ENCODE measurements around the gene SLC25A48.

The SLC25A48 gene

DNA sequence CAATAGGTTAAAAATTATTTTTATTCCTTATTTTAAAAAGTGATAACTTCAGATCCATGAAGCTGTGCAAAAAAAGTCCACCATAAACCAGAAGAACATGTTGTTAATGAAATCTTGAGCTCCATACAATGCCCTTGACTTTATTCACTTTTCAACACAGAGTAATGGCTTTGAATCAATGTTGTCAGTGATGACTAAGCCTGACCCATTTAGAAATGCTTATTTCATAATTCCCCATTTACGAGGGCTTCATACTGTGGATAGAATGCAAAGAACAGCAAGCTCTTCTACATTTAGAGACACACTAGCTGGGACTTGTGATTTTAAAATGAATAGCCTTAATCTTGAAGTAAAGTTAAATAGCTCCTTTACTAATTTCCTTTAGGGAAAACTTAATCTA is 86.9 kb downstream of the SLC25A48 start:
- no peak for DNase-seq (ENCODE audit: low read depth)

DNA sequence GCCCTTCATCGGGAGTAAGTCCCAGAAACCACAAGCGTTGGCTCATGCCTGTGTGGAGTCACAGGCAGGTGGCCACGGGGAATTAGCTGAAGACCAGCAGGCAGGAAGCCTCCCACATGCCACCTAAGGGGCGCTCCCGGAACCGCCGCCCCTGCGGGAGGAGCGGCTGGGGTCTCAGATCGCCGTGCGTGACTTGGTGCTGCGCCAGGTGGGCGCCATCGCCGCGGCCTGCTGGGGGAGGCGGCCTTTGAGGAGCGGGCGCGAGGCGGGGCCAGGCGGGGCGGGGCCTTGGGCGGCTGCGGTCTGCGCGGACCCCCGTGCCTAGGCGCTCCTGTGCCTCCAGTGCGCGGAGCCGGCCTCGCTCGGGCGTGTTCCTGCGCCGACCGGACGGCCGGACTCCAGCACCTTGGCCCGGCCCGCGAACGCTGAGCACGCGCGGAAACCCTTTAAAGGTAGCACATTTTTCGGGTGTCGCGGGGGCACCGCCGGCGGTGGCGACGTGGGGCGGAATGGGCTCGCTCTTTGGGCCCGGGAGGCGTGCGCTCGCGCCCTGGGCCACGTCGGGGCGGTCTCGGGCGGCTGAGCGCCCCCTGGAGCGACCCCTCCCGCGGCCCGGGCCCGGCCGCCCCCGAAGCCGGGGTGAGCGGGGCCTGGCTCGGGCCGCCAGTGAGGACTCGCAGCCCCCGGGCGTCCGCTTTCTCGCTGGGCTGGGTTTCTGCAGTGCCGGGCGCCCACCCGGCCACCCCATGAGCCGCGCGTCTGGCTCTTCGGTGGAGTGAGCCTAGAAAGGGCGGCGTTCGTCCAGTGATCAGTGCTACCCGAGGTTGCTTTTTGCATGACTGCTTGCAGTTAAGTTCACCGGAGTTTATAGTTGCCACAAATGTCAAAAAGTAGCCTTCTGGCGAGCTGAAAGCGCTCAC is 95.8 kb downstream of the SLC25A48 start:
- no peak for DNase-seq (ENCODE audit: low read depth)

DNA sequence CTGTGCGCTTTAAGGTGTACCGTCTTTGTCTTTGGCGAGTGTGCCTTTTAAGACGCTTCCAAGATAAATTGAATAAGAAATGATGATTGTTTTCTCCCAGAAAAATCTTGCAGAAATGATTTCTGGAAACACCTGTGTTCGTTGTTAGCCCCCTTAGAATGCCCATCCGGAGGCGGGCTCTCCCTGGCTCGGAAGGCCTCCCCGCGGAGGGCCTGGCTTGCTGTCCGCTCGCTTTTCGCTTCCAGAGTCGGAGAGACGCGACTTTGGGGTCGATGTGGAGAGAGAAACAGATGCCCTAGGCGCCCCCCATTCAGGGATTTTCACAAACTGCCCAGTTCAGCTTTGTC is 96.5 kb downstream of the SLC25A48 start:
- no peak for DNase-seq (ENCODE audit: low read depth)

DNA sequence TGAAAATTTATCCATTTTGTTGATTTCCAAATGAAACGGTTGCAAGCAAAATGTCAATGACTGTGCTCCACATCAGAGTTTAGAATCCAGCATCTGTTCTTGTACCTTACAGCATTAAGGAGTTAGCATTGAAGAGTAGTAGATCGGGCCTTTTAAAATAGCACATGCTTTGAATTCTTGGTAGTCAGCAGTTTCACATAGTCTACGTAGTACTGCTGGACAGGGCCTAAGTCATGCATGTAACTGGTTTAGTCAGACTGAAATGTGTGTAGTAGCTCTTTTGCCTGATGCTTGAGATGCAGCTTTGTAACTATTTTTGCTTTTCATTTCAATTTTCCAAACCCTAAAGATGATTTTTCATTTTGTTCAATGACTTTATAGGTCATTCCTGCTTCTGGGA is 100.5 kb downstream of the SLC25A48 start:
- no peak for DNase-seq (ENCODE audit: low read depth)

DNA sequence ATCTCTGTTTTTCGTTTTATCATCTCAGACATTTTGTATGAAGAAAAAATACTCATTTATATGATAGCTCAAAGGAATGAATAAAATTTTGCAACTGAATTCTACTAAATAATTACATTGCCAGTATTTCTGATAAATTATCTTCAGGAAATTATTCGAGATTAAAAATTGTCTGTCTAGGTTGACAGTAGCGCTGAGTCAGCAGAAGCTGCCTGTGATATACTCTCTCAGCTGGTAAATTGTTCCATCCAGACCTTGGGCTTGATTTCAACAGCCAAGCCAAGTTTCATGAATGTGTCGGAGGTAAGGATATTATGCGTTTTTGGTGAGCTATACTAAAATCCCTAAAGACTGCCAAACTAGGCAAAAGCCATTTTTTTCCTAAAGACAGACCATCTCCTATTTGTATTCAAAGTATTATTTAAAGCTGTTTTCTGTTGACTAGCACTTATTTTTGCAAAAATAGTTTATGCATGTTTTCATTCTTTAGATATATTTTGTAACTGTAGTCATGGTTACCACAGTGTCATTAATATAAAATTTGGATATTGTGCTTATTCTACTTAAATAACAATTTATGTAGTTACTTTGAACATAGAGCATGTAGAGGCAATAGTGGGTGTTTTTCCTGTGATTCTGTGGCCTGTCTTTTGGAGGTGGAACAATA is 102.9 kb downstream of the SLC25A48 start:
- DNase-seq (ENCODE audit: low read depth), result no peak
